ENCODE results near the gene RPLP2.

RPLP2 gene

GRCh38 chr11:813072-813455 is 3.3 kb downstream of the RPLP2 start:
- Histone ChIP-seq H3K36me3 (ENCODE audit: insufficient read depth, low read length) (peaks cover 39% of the 10 kb centered on the region), H3K9me3 (ENCODE audit: insufficient read depth, low read length, severe bottlenecking) (no peaks in the 10 kb centered on the region), H3K4me3 (ENCODE audit: low read depth in 1 of 2, low read length in 2 of 2) (no peak overlapping the region), H2AFZ (ENCODE audit: low read depth, low read length) (no peak overlapping the region), H3K9ac (ENCODE audit: low read depth, low read length) (no peak overlapping the region), H3K79me2 (ENCODE audit: insufficient read depth, low read length) (peaks cover 40% of the 10 kb centered on the region), H3K4me2 (ENCODE audit: insufficient read depth, low read length) (no peak overlapping the region), H3K27me3 (ENCODE audit: insufficient read depth, low read length, poor library complexity) (no peaks in the 10 kb centered on the region), H3K27ac (ENCODE audit: low read length) (no peak overlapping the region), H4K20me1 (ENCODE audit: insufficient read depth, low read length) (peaks cover 45% of the 10 kb centered on the region), H3K4me1 (ENCODE audit: insufficient read depth, low read length) (peaks cover 32% of the 10 kb centered on the region)
- DNase-seq (no peak), ATAC-seq (ENCODE audit: insufficient read depth, low read depth) (no peak)
- no peak for TF ChIP-seq EZH2 (IDR thresholded peaks at IDR 0.05; ENCODE audit: borderline replicate concordance, low read depth, low read length, severe bottlenecking)
- TF ChIP-seq CTCF (IDR thresholded peaks at IDR 0.05; ENCODE audit: borderline replicate concordance, extremely low read depth, low read length, poor library complexity, severe bottlenecking), result no peak

GRCh38 chr11:813456-814096 is 3.8 kb downstream of the RPLP2 start:
- TF ChIP-seq CTCF (IDR thresholded peaks at IDR 0.05; ENCODE audit: borderline replicate concordance, extremely low read depth, low read length, poor library complexity, severe bottlenecking) (no peak), EZH2 (IDR thresholded peaks at IDR 0.05; ENCODE audit: borderline replicate concordance, low read depth, low read length, severe bottlenecking) (no peak)
- Histone ChIP-seq H4K20me1 (ENCODE audit: insufficient read depth, low read length) (peaks cover 45% of the 10 kb centered on the region), H3K79me2 (ENCODE audit: insufficient read depth, low read length) (peaks cover 35% of the 10 kb centered on the region), H3K4me3 (ENCODE audit: low read depth in 1 of 2, low read length in 2 of 2) (no peak overlapping the region), H3K27ac (ENCODE audit: low read length) (no peak overlapping the region), H3K9me3 (ENCODE audit: insufficient read depth, low read length, severe bottlenecking) (no peaks in the 10 kb centered on the region), H3K4me1 (ENCODE audit: insufficient read depth, low read length) (peaks cover 28% of the 10 kb centered on the region), H3K27me3 (ENCODE audit: insufficient read depth, low read length, poor library complexity) (no peaks in the 10 kb centered on the region), H3K4me2 (ENCODE audit: insufficient read depth, low read length) (no peak overlapping the region; the same call in 1 of the 2 replicates), H2AFZ (ENCODE audit: low read depth, low read length) (no peak overlapping the region), H3K36me3 (ENCODE audit: insufficient read depth, low read length) (peaks cover 39% of the 10 kb centered on the region), H3K9ac (ENCODE audit: low read depth, low read length) (no peak overlapping the region)
- ATAC-seq (ENCODE audit: insufficient read depth, low read depth) (no peak), DNase-seq (no peak)

GRCh38 chr11:815675-816432 is 6.1 kb downstream of the RPLP2 start:
- Histone ChIP-seq H3K9ac (ENCODE audit: low read depth, low read length) (no peak overlapping the region), H3K79me2 (ENCODE audit: insufficient read depth, low read length) (peaks cover 28% of the 10 kb centered on the region), H3K4me2 (ENCODE audit: insufficient read depth, low read length) (no peak overlapping the region), H3K27ac (ENCODE audit: low read length) (no peak overlapping the region), H3K9me3 (ENCODE audit: insufficient read depth, low read length, severe bottlenecking) (no peaks in the 10 kb centered on the region), H3K4me3 (ENCODE audit: low read depth in 1 of 2, low read length in 2 of 2) (no peak overlapping the region), H3K4me1 (ENCODE audit: insufficient read depth, low read length) (peaks cover 38% of the 10 kb centered on the region), H2AFZ (ENCODE audit: low read depth, low read length) (no peak overlapping the region), H4K20me1 (ENCODE audit: insufficient read depth, low read length) (peaks cover 44% of the 10 kb centered on the region), H3K36me3 (ENCODE audit: insufficient read depth, low read length) (peaks cover 32% of the 10 kb centered on the region), H3K27me3 (ENCODE audit: insufficient read depth, low read length, poor library complexity) (no peaks in the 10 kb centered on the region)
- ATAC-seq (ENCODE audit: insufficient read depth, low read depth), result no peak
- no peak for TF ChIP-seq EZH2 (IDR thresholded peaks at IDR 0.05; ENCODE audit: borderline replicate concordance, low read depth, low read length, severe bottlenecking)
- DNase-seq, result no peak

- H3K27me3 ChIP-seq (ENCODE audit: insufficient read depth, low read length, poor library complexity), result no peaks in the 10 kb centered on the region
- no peaks in the 10 kb centered on the region for H3K9me3 ChIP-seq (ENCODE audit: insufficient read depth, low read length, severe bottlenecking)
- H3K4me1 ChIP-seq (ENCODE audit: insufficient read depth, low read length), result peaks cover 38% of the 10 kb centered on the region
- peaks cover 44% of the 10 kb centered on the region for H4K20me1 ChIP-seq (ENCODE audit: insufficient read depth, low read length)
- H3K79me2 ChIP-seq (ENCODE audit: insufficient read depth, low read length), result peaks cover 28% of the 10 kb centered on the region
- TF ChIP-seq CTCF (IDR thresholded peaks at IDR 0.05; ENCODE audit: borderline replicate concordance, extremely low read depth, low read length, poor library complexity, severe bottlenecking) (no peak), EZH2 (IDR thresholded peaks at IDR 0.05; ENCODE audit: borderline replicate concordance, low read depth, low read length, severe bottlenecking) (no peak)
- ATAC-seq (ENCODE audit: insufficient read depth, low read depth) (no peak), DNase-seq (no peak)
- H3K36me3 ChIP-seq (ENCODE audit: insufficient read depth, low read length), result peaks cover 32% of the 10 kb centered on the region
- H2AFZ ChIP-seq (ENCODE audit: low read depth, low read length), result no peak overlapping the region
- no peak overlapping the region for H3K9ac ChIP-seq (ENCODE audit: low read depth, low read length)
- H3K4me2 ChIP-seq (ENCODE audit: insufficient read depth, low read length), result no peak overlapping the region
- H3K4me3 ChIP-seq (ENCODE audit: low read depth in 1 of 2, low read length in 2 of 2), result no peak overlapping the region
- H3K27ac ChIP-seq (ENCODE audit: low read length), result no peak overlapping the region
Observed at GRCh38 chr11:816433-816779, 6.6 kb downstream of the RPLP2 start.

All from DND-41 (cell line).